H1 (cell line): ENCODE data around the gene PHF8. TPM values are rescaled to one million over a fixed set of nuclear protein-coding genes. Genes with fewer than 3 reads are reported as not detected.

Source experiments
- CTCF ChIA-PET: fragments of 300-600 bp; sonication (Branson Sonifier 250); formaldehyde crosslinking; loops from one replicate; lab custom pipeline; 2021; ENCODE audit not compliant: partially characterized antibody; lab: Charles Lee
- POLR2A ChIA-PET: fragments of 300-600 bp; sonication (Branson Sonifier 250); formaldehyde crosslinking; loops from one replicate; lab custom pipeline; 2021; ENCODE audit warnings: inconsistent platforms; ENCODE audit not compliant: partially characterized antibody; lab: Charles Lee
- DNase-seq, 2 experiments: peaks; one replicate each; pipeline versions ENCODE4 v3.0.0 to v3.0.0-alpha.2; 2010 to 2022; ENCODE audit warnings: low spot score in 2 of 2, low read depth in 1 of 2, mixed read lengths in 1 of 2
- FAIRE-seq: peaks from 2 replicates; lab custom pipeline; 2011; peaks lifted over from hg19 to GRCh38; lab: Jason Lieb, UNC
- H2AFZ ChIP-seq: 2 replicates; pipeline ENCODE4 v1.8.1; 2012; ENCODE audit warnings: low read length, inconsistent platforms
- H2AK5ac ChIP-seq: 2 replicates; pipeline ENCODE4 v1.6.1; 2013; ENCODE audit warnings: low read depth, low read length
- H2BK120ac ChIP-seq: replicated peaks from 2 replicates; pipeline ENCODE3; 2013; ENCODE audit warnings: low read depth, low read length, inconsistent platforms
- H2BK12ac ChIP-seq: 2 replicates; pipeline ENCODE4 v1.6.1; 2013; ENCODE audit warnings: low read depth, low read length
- H2BK15ac ChIP-seq: 2 replicates; pipeline ENCODE4 v1.6.1; 2013; ENCODE audit warnings: low read length
- H2BK20ac ChIP-seq: 2 replicates; pipeline ENCODE4 v1.6.1; 2013; ENCODE audit warnings: low read length
- H2BK5ac ChIP-seq: 2 replicates; pipeline ENCODE4 v1.6.1; 2013; ENCODE audit warnings: low read depth, low read length
- H3K14ac ChIP-seq: 2 replicates; pipeline ENCODE4 v1.6.1; 2013; ENCODE audit warnings: inconsistent platforms; ENCODE audit not compliant: insufficient read length
- H3K18ac ChIP-seq: 2 replicates; pipeline ENCODE4 v1.6.1; 2013; ENCODE audit warnings: low read length; ENCODE audit errors: extremely low read depth
- H3K23ac ChIP-seq: 2 replicates; pipeline ENCODE4 v1.6.1; 2013; ENCODE audit warnings: inconsistent platforms; ENCODE audit not compliant: insufficient read length
- H3K23me2 ChIP-seq: 2 replicates; pipeline ENCODE4 v1.6.1; 2013; ENCODE audit warnings: low read depth, low read length
- H3K27ac ChIP-seq: 2 replicates; pipeline ENCODE4 v1.6.1; 2011; ENCODE audit warnings: low read depth, low read length, inconsistent platforms
- H3K27me3 ChIP-seq, 4 experiments: replicated peaks in 1 of 4; 1 replicate in 1 of 4; 2 replicates in 3 of 4; pipeline versions ENCODE4 v1.6.1 to v1.8.1; 2011 to 2013; ENCODE audit warnings: low read length in 3 of 4, mild to moderate bottlenecking in 3 of 4, inconsistent platforms in 2 of 4, mixed read lengths in 2 of 4, moderate library complexity in 1 of 4; ENCODE audit not compliant: control insufficient read depth in 3 of 4, insufficient read depth in 3 of 4; ENCODE audit errors: extremely low read depth in 1 of 4
- H3K36me3 ChIP-seq, 4 experiments: 2 replicates each; pipeline versions ENCODE4 v1.6.1 to v1.8.1; 2011 to 2013; ENCODE audit warnings: mild to moderate bottlenecking in 4 of 4, low read length in 3 of 4, moderate library complexity in 2 of 4, control low read depth in 1 of 4, inconsistent platforms in 1 of 4; ENCODE audit not compliant: insufficient read depth in 4 of 4, control insufficient read depth in 2 of 4
- H3K4ac ChIP-seq: replicated peaks from 2 replicates; pipeline ENCODE3; 2013; ENCODE audit warnings: low read length, low read depth, mixed read lengths, inconsistent platforms; ENCODE audit not compliant: insufficient read length
- H3K4me1 ChIP-seq, 4 experiments: replicated peaks in 1 of 4; 1 replicate in 1 of 4; 2 replicates in 3 of 4; pipeline versions ENCODE4 v1.6.1 to v1.8.1; 2011 to 2013; ENCODE audit warnings: low read length in 3 of 4, inconsistent platforms in 2 of 4, mixed read lengths in 1 of 4; ENCODE audit not compliant: insufficient read depth in 4 of 4, control insufficient read depth in 3 of 4
- H3K4me2 ChIP-seq, 2 experiments: 2 replicates each; pipeline versions ENCODE4 v1.6.1 to v1.8.1; 2011 to 2013; ENCODE audit warnings: low read depth in 2 of 2, low read length in 2 of 2, control low read depth in 1 of 2, inconsistent platforms in 1 of 2, mild to moderate bottlenecking in 1 of 2; ENCODE audit not compliant: insufficient read depth in 1 of 2
- H3K4me3 ChIP-seq, 4 experiments: fragments of 200-600, 300-600 bp in 1 of 4; sonication (generic), shearing (Covaris generic), sonication (Bioruptor Twin) in 1 of 4; 2 replicates each; pipeline versions ENCODE4 v1.5.1 to v1.8.1; 2011 to 2016; ENCODE audit warnings: low read length in 4 of 4, low read depth in 3 of 4, control low read depth in 2 of 4, inconsistent platforms in 2 of 4, mild to moderate bottlenecking in 2 of 4, mixed read lengths in 1 of 4, moderate library complexity in 1 of 4; ENCODE audit not compliant: insufficient read depth in 2 of 4; ENCODE audit errors: extremely low read depth in 1 of 4
- H3K56ac ChIP-seq: replicated peaks from 2 replicates; pipeline ENCODE3; 2013; ENCODE audit warnings: low read depth, mild to moderate bottlenecking, mixed read lengths, low read length, inconsistent platforms; ENCODE audit not compliant: insufficient read length
- H3K79me1 ChIP-seq: 2 replicates; pipeline ENCODE4 v1.6.1; 2013; ENCODE audit warnings: low read depth, low read length, control low read depth
- H3K79me2 ChIP-seq, 2 experiments: 2 replicates each; pipeline versions ENCODE4 v1.6.1 to v1.8.1; 2012 to 2013; ENCODE audit warnings: low read length in 2 of 2, mild to moderate bottlenecking in 2 of 2, inconsistent platforms in 1 of 2; ENCODE audit not compliant: insufficient read depth in 2 of 2, control insufficient read depth in 1 of 2
- H3K9ac ChIP-seq, 4 experiments: replicated peaks in 1 of 4; 1 replicate in 1 of 4; 2 replicates in 3 of 4; pipeline versions ENCODE4 v1.6.1 to v1.8.1; 2011 to 2013; ENCODE audit warnings: low read depth in 3 of 4, low read length in 3 of 4, control low read depth in 2 of 4, mild to moderate bottlenecking in 2 of 4, moderate library complexity in 2 of 4, inconsistent platforms in 1 of 4; ENCODE audit errors: extremely low read depth in 1 of 4
- H3K9me3 ChIP-seq, 2 experiments: 2 replicates each; pipeline versions ENCODE4 v1.6.1 to v1.8.1; 2012 to 2013; ENCODE audit warnings: mild to moderate bottlenecking in 2 of 2, moderate library complexity in 2 of 2, control low read depth in 1 of 2, inconsistent platforms in 1 of 2, low read depth in 1 of 2, low read length in 1 of 2, mixed read lengths in 1 of 2; ENCODE audit not compliant: insufficient read depth in 2 of 2
- H4K20me1 ChIP-seq, 2 experiments: replicated peaks in 1 of 2; 2 replicates each; pipeline versions ENCODE3 to v1.8.1; 2011 to 2013; ENCODE audit warnings: inconsistent platforms in 2 of 2, low read length in 2 of 2, mild to moderate bottlenecking in 1 of 2; ENCODE audit not compliant: insufficient read depth in 2 of 2, control insufficient read depth in 1 of 2
- H4K5ac ChIP-seq: 2 replicates; pipeline ENCODE4 v1.6.1; 2013; ENCODE audit warnings: low read length, low read depth, mixed read lengths, inconsistent platforms; ENCODE audit not compliant: insufficient read length
- H4K8ac ChIP-seq: 2 replicates; pipeline ENCODE4 v1.8.0; 2013; ENCODE audit warnings: mild to moderate bottlenecking, moderate library complexity, low read length, inconsistent platforms; ENCODE audit not compliant: insufficient read depth; ENCODE audit errors: extremely low read depth
- H4K91ac ChIP-seq: replicated peaks from 2 replicates; pipeline ENCODE3; 2013; ENCODE audit warnings: low read length, mixed read lengths, inconsistent platforms; ENCODE audit not compliant: insufficient read length
- ASH2L ChIP-seq: fragments of 200-600, 300-600 bp; sonication (generic); IDR thresholded peaks from one replicate; pipeline ENCODE4 v1.7.1; 2017; ENCODE audit warnings: low read length
- BCL11A ChIP-seq, 2 experiments: IDR thresholded peaks; one replicate each; pipeline ENCODE4 v1.6.1; 2011; ENCODE audit warnings: low read depth in 2 of 2, low read length in 2 of 2, mild to moderate bottlenecking in 2 of 2
- BRCA1 ChIP-seq: IDR thresholded peaks from 2 replicates; pipeline ENCODE4 v1.6.1; 2012; ENCODE audit warnings: low read depth, low read length, improper control_type of control experiment
- CBX8 ChIP-seq: fragments of 300-800, 300-1000 bp; sonication (generic); IDR thresholded peaks from 2 replicates; pipeline ENCODE4 v1.7.1; 2016; ENCODE audit warnings: low read depth, low read length, borderline replicate concordance
- CHD2 ChIP-seq: IDR thresholded peaks from 2 replicates; pipeline ENCODE4 v1.6.1; 2012; ENCODE audit warnings: low read length, improper control_type of control experiment
- E2F6 ChIP-seq: IDR thresholded peaks from 2 replicates; pipeline ENCODE4 v1.6.1; 2012; ENCODE audit warnings: inconsistent platforms
- KDM5A ChIP-seq: fragments of 200-600 bp; IDR thresholded peaks from 2 replicates; pipeline ENCODE4 v1.7.1; 2012; ENCODE audit warnings: mild to moderate bottlenecking, low read length, inconsistent platforms, mixed read lengths
- RAD21 ChIP-seq, 2 experiments: IDR thresholded peaks in 1 of 2; conservative IDR thresholded peaks in 1 of 2; 2 replicates each; pipeline ENCODE4 v1.6.1; 2011; ENCODE audit warnings: low read depth in 2 of 2, low read length in 2 of 2, improper control_type of control experiment in 1 of 2, inconsistent platforms in 1 of 2, mild to moderate bottlenecking in 1 of 2, moderate library complexity in 1 of 2
- WGBS, 2 experiments: shearing (Covaris generic) in 1 of 2; methylation state at CpG; one replicate each; pipeline versions ENCODE4 v1.1.6 to v1.1.7; 2013 to 2015; ENCODE audit warnings: low lambda C conversion rate in 2 of 2, mixed read lengths in 2 of 2, inconsistent platforms in 1 of 2, low coverage in 1 of 2, missing lambda C conversion rate in 1 of 2; ENCODE audit not compliant: insufficient replicate concordance in 2 of 2, insufficient coverage in 1 of 2, insufficient read length in 1 of 2; ENCODE audit errors: extremely low coverage in 1 of 2, missing lambda C conversion rate in 1 of 2; 5-methylcytosine and 5-hydroxymethylcytosine counted together
- polyA plus RNA-seq, 7 experiments: library from polyadenylated mRNA; depleted of rRNA in 3 of 7; stranded (reverse) in 5 of 7; unstranded in 2 of 7; fragments of >200 nt in 5 of 7; fragments of 200-250 nt in 2 of 7; gene quantifications; 1 replicate in 5 of 7; 2 replicates in 1 of 7; 4 replicates in 1 of 7; pipeline versions ENCODE4 v1.2.1 to v1.2.3, GENCODE V29; 2011 to 2013; ENCODE audit warnings: missing spikeins in 2 of 7, mixed read lengths in 2 of 7
- total RNA-seq: library from RNA; stranded (reverse); fragmentation: NEBNext Ultra II Directional; extraction: Animal tissue kit (Norgen Biotek cat#: 25700); gene quantifications from 2 replicates; pipeline ENCODE4 v1.2.1, GENCODE V29; 2021
- TF ChIP-seq, protein P1 (sequence below): IDR thresholded peaks from 2 replicates; pipeline ENCODE4 v1.6.1; 2012; ENCODE audit warnings: low read length, inconsistent platforms

Gene PHF8
- total and polyA plus RNA-seq, 2 of the 8 experiments (the other 6 are each of a cell fraction or from before 2014, with no cell fraction given), result 14.6 to 27.6 TPM

GRCh38 chrX:53926030-53926429 lies 118.2 kb downstream of the PHF8 start:
- Histone ChIP-seq H3K9me3 (no peaks in the 10 kb centered on the region), H3K27me3 (no peaks in the 10 kb centered on the region), H2BK12ac (no peak overlapping the region), H4K20me1 (no peaks in the 10 kb centered on the region), H3K18ac (no peak overlapping the region), H4K91ac (no peak overlapping the region), H3K4me2 (no peak overlapping the region), H4K8ac (no peak overlapping the region), H3K9ac (no peak overlapping the region), H3K79me2 (no peaks in the 10 kb centered on the region), H2BK120ac (no peak overlapping the region), H2BK5ac (no peak overlapping the region), H3K79me1 (no peaks in the 10 kb centered on the region), H2BK20ac (no peak overlapping the region), H3K56ac (no peak overlapping the region), H3K23me2 (no peaks in the 10 kb centered on the region), H2AK5ac (no peak overlapping the region), H3K4me3 (no peak overlapping the region), H3K23ac (no peak overlapping the region), H3K27ac (no peak overlapping the region), H4K5ac (no peak overlapping the region), H2BK15ac (no peak overlapping the region), H2AFZ (no peak overlapping the region), H3K36me3 (no peaks in the 10 kb centered on the region), H3K14ac (no peak overlapping the region), H3K4me1 (no peaks in the 10 kb centered on the region), H3K4ac (no peak overlapping the region)
- no peak for DNase-seq
- WGBS, 2 experiments, result 86% methylated on average over 5 of the region's 5 CpGs; no CpG with 5 or more reads in 1 of the 2 experiments
- no peak for TF ChIP-seq CHD2
- TF ChIP-seq E2F6, result no peak
- TF ChIP-seq, protein P1, sequence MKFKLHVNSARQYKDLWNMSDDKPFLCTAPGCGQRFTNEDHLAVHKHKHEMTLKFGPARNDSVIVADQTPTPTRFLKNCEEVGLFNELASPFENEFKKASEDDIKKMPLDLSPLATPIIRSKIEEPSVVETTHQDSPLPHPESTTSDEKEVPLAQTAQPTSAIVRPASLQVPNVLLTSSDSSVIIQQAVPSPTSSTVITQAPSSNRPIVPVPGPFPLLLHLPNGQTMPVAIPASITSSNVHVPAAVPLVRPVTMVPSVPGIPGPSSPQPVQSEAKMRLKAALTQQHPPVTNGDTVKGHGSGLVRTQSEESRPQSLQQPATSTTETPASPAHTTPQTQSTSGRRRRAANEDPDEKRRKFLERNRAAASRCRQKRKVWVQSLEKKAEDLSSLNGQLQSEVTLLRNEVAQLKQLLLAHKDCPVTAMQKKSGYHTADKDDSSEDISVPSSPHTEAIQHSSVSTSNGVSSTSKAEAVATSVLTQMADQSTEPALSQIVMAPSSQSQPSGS, result no peak
- no peak for TF ChIP-seq ASH2L
- TF ChIP-seq BCL11A (IDR thresholded peaks at IDR 0.05; ENCODE audit: low read depth in 2 of 2, low read length in 2 of 2), result no peak
- TF ChIP-seq RAD21 (IDR thresholded peaks at IDR 0.05 in 1 of 2, conservative IDR thresholded peaks at IDR 0.05 in 1 of 2; ENCODE audit: low read depth in 2 of 2, low read length in 2 of 2), result no peak
- no peak for TF ChIP-seq CBX8
- TF ChIP-seq KDM5A, result no peak
- no peak for TF ChIP-seq BRCA1
- POLR2A ChIA-PET, result interaction anchor here (0.6 kb wide), 1 partner anchor 23 kb away, joined by 3 read pairs; no protein-coding TSS in a partner anchor
- no peak for FAIRE-seq
- CTCF ChIA-PET, result interaction anchor here (1.0 kb wide), 1 partner anchor 128 kb away, joined by 4 read pairs; no protein-coding TSS in a partner anchor
